Esophagus (tissue), 2 donors: ENCODE data around the gene RASSF8. TPM values are rescaled to one million over a fixed set of nuclear protein-coding genes. Genes with fewer than 3 reads are reported as not detected.
A peak's percentile ranks its signal among the peaks of the same experiment; 100 is the strongest.

Source experiments
- H3K27ac ChIP-seq, 2 donors: one replicate each; pipeline ENCODE4 v1.5.1; 2013; ENCODE audit warnings: low read depth in 2 of 2, mild to moderate bottlenecking in 2 of 2, inconsistent platforms in 1 of 2, low read length in 1 of 2, moderate library complexity in 1 of 2
- H3K27me3 ChIP-seq, 2 donors: one replicate each; pipeline ENCODE4 v1.6.1; 2013; ENCODE audit warnings: low read length in 2 of 2, control low read depth in 1 of 2, mild to moderate bottlenecking in 1 of 2; ENCODE audit not compliant: insufficient read depth in 2 of 2, control insufficient read depth in 1 of 2
- H3K36me3 ChIP-seq, 2 donors: one replicate each; pipeline ENCODE4 v1.6.1; 2013; ENCODE audit warnings: low read length in 1 of 2; ENCODE audit not compliant: control insufficient read depth in 2 of 2, insufficient read depth in 2 of 2
- H3K4me1 ChIP-seq, 2 donors: one replicate each; pipeline ENCODE4 v1.6.1; 2013; ENCODE audit warnings: low read length in 1 of 2; ENCODE audit not compliant: control insufficient read depth in 2 of 2, insufficient read depth in 2 of 2
- H3K4me3 ChIP-seq, 2 donors: one replicate each; pipeline ENCODE4 v1.5.1; 2013; ENCODE audit warnings: low read length in 2 of 2, mild to moderate bottlenecking in 2 of 2, low read depth in 1 of 2, moderate library complexity in 1 of 2
- H3K9me3 ChIP-seq, 2 donors: one replicate each; pipeline ENCODE4 v1.6.1; 2013; ENCODE audit warnings: mild to moderate bottlenecking in 2 of 2, low read depth in 1 of 2, low read length in 1 of 2, moderate library complexity in 1 of 2; ENCODE audit not compliant: control insufficient read depth in 2 of 2, insufficient read depth in 1 of 2
- WGBS, 2 donors: extraction: QIAGEN DNeasy Blood & Tissue Kit; methylation state at CpG; one replicate each; pipeline ENCODE4 v1.1.7; 2013; 5-methylcytosine and 5-hydroxymethylcytosine counted together
- polyA plus RNA-seq, 2 donors: library from polyadenylated mRNA; stranded (reverse); fragments of 200-250 nt; gene quantifications; one replicate each; pipeline ENCODE4 v1.2.3, GENCODE V29; 2013
- donor health status: healthy with polysubstance abuse.
- donor health status: Bipolar disorder and iron deficiency.

Gene RASSF8
- polyA plus RNA-seq, 2 donors = 0.83 to 1.8 TPM

DNA sequence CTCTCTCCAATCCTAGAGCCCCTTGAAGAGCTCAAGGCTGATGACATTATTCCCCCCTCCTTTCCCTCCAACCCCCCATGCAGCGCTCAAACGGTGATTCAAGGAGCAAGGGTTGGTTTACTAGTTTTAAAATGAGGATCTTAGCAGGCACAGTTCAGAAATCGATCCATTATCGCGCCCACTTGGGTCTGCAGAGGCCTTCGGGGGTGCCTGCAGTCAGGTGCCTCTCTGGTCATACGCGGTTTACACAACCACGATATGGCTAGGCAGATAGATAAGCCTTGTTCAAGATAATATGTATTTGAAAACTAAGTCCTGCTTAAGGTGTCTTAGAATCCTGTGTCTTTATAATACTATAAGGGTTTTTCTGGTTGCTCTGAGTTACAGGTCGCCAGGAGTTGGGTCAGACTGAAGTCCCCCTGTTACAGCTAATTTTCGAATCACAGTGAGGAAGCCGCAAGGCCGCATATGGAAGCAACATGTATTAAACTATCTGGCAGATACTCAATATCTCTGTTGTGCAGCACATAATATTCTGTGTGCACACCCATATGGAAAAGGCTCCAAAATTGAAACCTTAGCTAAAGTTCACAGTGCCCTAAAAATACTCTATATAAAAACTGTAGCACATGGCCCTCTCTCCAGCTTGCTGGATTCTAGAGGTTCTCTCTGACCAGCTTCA, 156.4 kb downstream of the RASSF8 start:
- H3K4me3 ChIP-seq = peak overlapping the region; percentile 43 to 47
- WGBS, 2 donors = 36 to 44% methylated on average over 13 of the region's 13 CpGs
- H3K4me1 ChIP-seq = no peaks in the 10 kb centered on the region
- H3K27ac ChIP-seq = peak overlapping the region; percentile 87 to 90
- no peaks in the 10 kb centered on the region for H3K27me3 ChIP-seq
- H3K36me3 ChIP-seq = no peaks in the 10 kb centered on the region
- H3K9me3 ChIP-seq = no peaks in the 10 kb centered on the region

DNA sequence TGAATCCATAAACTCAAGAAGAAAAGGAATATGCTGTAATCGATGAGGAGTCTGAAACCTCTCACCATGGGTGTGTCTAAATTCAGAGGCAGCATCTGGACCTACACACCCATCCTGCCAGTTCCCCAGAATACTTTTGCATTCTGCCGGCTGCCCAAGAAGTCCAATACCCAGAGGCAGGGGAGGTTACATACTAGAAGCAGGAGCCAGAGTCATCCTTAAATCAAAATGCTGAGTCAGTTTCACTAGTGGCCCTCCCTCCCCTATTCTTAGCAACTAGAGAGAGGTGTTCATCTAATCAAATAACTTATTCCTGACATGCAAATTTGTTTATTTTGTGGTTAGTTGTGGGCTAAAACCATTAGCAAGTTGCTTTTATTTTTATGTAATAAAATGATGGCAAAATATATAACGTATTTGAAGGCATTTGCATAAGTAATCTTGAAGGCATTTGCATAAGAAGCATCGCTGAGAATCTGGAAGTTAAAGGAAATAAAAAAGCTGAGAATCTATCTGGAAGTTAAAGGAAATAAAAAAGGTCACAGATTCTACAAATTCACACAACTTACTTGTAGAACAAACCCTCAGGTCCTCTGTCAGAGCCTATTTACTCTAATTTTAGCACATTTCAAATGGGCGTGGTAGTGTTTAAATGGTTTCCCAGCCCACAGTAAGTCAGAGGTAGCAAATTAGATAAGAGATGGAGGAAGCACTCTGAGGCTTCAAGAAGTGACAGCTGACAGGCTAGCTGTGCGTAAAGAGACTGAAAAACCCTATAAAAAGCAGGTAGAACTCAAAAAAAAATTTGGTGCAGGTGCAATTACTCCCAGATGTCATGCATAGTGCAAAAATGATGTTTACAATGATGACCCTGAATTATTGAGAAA, 158.6 kb downstream of the RASSF8 start:
- H3K36me3 ChIP-seq = no peaks in the 10 kb centered on the region
- H3K27me3 ChIP-seq = no peaks in the 10 kb centered on the region
- no peaks in the 10 kb centered on the region for H3K9me3 ChIP-seq
- no peaks in the 10 kb centered on the region for H3K4me1 ChIP-seq
- no peak overlapping the region for H3K4me3 ChIP-seq
- WGBS, 2 donors = 58 to 61% methylated on average over 6 of the region's 6 CpGs
- no peak overlapping the region for H3K27ac ChIP-seq

DNA sequence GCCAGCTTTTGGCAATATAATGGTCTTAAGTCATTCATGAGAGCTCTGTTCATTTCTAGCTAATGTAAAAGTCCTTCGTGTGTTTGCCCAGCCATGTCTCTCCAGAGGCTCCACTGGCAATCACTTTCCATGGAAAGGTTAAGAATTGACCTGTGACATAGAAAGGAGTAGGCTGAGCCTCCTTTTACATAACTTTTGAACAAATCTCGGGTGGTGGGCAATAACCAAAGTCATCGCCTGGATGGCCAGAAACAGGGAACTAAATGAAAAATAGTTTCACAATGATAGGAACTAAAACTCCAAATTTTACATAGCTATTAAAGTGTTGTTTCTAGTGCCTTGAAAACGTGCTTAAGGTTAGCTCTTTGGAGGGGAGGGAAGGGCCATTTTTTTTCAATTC, 159.8 kb downstream of the RASSF8 start:
- Histone ChIP-seq H3K4me1 (peaks cover 0 to 5% of the 10 kb centered on the region in 2 donors), H3K4me3 (no peak overlapping the region), H3K27ac (no peak overlapping the region), H3K27me3 (no peaks in the 10 kb centered on the region), H3K9me3 (no peaks in the 10 kb centered on the region), H3K36me3 (no peaks in the 10 kb centered on the region)
- WGBS, 2 donors = 82% methylated on average over 4 of the region's 4 CpGs

DNA sequence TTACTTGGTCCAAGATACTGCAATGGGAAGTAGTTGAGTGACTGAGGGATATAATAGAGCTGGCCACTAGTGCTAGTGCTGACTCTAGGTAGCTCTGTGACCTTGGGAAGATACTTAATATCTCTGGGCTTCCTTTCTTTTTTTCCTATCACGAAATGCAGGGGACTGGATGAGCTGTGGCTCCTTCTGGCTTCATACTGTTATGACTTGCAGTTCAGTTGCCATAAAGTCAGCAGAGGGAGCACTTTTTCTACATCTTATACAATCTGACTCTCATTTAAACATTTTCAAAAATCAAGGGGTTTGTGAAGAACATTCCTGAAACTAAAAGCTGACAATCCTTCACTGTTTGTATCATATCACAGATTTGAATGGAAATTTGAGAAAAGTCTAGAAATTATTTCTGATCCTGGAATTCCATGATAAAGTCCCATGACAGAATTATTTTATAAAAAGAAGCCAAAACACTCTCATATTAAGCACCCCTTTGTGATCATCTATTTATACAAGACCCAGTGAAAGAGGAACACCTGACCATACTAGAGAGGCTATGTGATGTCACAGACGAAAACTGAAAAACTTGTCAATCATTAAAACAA, 161.0 kb downstream of the RASSF8 start:
- Histone ChIP-seq H3K36me3 (no peaks in the 10 kb centered on the region), H3K27me3 (peaks cover 0 to under 1% of the 10 kb centered on the region in 2 donors), H3K4me3 (no peak overlapping the region), H3K9me3 (no peaks in the 10 kb centered on the region), H3K4me1 (peaks cover 0 to 5% of the 10 kb centered on the region in 2 donors), H3K27ac (peak overlapping the region; percentile 3 to 33)
- WGBS, 2 donors = 13 to 22% methylated on average over 2 of the region's 2 CpGs

DNA sequence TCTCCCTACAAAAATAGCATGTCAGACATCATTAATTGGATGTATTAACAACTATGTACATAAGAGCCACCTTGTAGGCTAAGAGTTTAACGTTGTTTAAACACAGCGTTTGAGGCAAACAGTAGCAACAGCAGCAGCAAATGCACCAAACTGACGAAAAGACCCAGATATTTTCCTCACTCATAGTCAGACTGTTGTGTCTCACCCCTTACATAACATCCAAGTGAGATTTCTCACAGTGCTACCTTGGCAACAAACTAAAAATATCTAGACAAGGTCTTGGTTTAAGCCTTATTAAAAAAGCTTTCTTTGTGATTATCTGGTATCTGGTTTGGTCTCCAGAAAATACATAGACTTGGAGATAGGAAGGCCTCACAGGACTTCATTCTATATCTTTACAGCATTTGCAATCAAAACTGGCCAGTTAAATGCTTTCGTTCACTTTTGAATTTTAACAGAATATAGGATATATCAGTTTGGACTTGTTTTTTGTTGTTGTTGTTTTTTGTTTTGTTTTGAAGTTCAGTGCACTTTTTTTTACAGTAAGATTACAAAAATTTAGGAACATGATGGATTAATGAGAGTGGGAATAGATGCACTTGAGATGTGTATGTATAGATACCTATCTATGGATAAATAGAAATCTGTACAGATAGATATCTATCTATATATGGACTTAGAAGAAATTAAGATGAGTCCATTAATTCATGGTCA, 162.2 kb downstream of the RASSF8 start:
- Histone ChIP-seq H3K4me3 (no peak overlapping the region), H3K4me1 (peaks cover 0 to 7% of the 10 kb centered on the region in 2 donors), H3K27ac (peak overlapping the region in 1 of 2 donors; percentile 3), H3K9me3 (no peaks in the 10 kb centered on the region), H3K27me3 (peaks cover 0 to 3% of the 10 kb centered on the region in 2 donors), H3K36me3 (no peaks in the 10 kb centered on the region)
- WGBS, 2 donors = 65 to 81% methylated on average over 4 of the region's 4 CpGs

DNA sequence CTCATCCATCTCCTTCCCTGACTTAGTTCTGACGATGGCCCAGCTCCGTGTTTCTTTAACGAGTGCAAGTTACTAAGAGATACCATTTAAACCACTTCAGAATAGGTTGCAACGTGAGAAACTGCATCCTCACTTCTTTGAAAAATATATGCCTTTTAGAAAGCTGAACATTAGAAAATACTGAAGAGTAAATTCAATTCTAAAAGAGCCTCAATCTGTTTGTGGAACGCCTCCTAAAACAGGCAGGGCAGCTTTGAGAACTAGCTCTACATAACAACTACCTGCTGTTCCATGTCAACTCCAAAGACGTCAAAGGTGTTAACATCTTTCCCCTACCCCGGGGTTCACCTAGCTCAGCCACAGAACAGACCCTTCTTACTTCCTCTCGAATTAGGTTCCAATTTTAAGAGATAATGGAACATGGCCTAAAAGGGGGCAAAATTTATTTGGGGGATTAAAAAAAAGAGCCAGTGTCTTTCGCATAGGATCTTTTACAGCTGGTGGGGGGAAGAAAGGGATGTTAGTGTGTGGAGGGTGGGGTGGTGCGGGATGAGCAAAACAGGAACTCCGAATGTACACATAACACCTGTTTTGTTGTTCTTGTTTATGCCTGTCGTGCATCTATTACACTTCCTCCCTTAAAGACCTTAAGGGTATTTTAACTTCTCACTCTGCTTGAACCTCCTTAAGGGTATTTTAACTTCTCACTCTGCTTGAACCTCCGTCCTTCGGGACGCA, 163.0 kb downstream of the RASSF8 start:
- H3K36me3 ChIP-seq = no peaks in the 10 kb centered on the region
- no peaks in the 10 kb centered on the region for H3K9me3 ChIP-seq
- H3K4me3 ChIP-seq = peak overlapping the region; percentile 61 to 62
- 45 to 48% methylated on average over 15 of the region's 15 CpGs for WGBS, 2 donors
- H3K27me3 ChIP-seq = peaks cover 0 to 3% of the 10 kb centered on the region in 2 donors
- peaks cover 0 to 7% of the 10 kb centered on the region in 2 donors for H3K4me1 ChIP-seq
- peak overlapping the region; percentile 87 to 90 for H3K27ac ChIP-seq

DNA sequence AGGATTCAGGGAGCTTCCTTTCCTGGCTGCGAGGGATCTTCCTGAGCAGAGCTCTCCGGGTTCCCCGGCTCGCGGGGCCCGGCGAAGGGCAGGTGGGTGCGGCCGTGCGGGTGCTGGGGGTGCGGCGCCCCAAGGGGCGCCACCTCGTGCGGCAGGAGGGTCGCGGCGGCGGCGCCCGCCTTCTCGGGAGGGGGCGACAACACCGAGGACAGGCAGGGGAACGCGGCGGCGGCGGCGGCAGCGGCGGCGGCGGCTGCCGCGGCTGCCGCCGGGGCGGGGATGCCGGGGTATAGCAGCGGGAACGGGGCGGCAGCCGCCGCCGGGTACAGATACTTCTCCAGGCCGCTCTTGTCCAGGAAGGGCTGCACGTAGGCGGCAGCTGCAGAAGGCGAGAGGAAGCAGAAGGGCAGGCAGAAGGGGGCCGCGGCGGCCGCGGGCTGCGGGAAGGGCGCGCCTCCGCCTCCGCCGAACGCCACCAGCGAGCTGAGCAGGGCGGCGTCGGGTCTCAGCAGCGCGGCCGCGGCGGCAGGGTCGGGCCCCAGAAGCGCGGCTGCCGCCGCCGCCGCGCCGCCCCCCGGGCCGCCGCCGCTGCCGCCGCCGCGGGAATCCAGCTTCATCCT, 163.7 kb downstream of the RASSF8 start:
- Histone ChIP-seq H3K27me3 (peaks cover 0 to 3% of the 10 kb centered on the region in 2 donors), H3K9me3 (no peaks in the 10 kb centered on the region), H3K27ac (peak overlapping the region; percentile 87 to 90), H3K4me3 (peak overlapping the region; percentile 61 to 62), H3K4me1 (peaks cover 0 to 7% of the 10 kb centered on the region in 2 donors), H3K36me3 (no peaks in the 10 kb centered on the region)
- WGBS, 2 donors = 1% methylated on average over 40 to 88 of the region's 88 CpGs

DNA sequence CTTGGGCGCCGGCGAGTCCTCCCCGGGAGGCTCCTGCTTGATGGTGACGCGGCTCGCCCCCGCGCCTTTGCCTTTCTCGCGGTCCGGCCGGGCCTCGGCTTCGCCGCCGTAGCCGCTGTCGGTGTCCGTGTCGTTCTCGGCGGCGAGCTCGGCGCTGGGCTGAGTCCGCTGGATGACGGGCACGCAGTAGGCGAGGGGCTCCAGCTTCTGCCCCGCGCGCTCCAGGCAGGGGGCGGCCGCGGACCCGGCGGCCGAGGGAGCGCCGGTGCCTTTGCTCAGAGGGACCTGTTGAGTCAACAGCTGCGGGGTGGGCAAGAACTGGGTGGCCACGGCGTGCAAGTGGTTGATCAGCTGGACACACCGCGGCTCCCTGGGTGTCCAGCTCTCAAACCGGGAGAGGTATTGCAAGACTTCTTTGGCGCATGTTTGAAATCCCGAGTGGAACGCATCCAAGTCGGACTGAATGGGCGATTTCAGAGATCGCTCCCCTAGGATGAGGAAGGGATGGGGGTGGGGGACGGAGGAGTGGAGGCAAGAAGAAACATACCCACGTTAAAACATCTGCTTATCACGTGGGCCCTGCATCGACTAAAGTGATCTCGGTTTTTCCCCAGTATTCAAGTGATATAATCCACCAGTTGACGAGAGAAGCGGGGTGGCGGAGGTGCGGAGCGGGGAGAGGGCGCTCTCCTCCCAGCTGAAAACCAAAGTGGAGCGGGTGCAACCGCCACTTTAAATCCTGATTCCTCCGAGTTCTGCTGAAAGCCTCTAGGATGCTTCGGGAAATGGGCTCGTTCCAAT, 164.4 kb downstream of the RASSF8 start:
- WGBS, 2 donors = 0 to 1% methylated on average over 51 to 69 of the region's 69 CpGs
- no peaks in the 10 kb centered on the region for H3K36me3 ChIP-seq
- H3K9me3 ChIP-seq = no peaks in the 10 kb centered on the region
- H3K27ac ChIP-seq = peak overlapping the region; percentile 87 to 90
- peaks cover 0 to 3% of the 10 kb centered on the region in 2 donors for H3K27me3 ChIP-seq
- peak overlapping the region; percentile 61 to 62 for H3K4me3 ChIP-seq
- H3K4me1 ChIP-seq = peaks cover 0 to 7% of the 10 kb centered on the region in 2 donors
